B cell (primary cell): ENCODE measurements around the gene PHACTR3.

ENCODE experiments used
- EZH2 ChIP-seq: IDR thresholded peaks from 2 replicates; pipeline ENCODE4 v1.6.1; 2012; ENCODE audit warnings: borderline replicate concordance, low read depth, mild to moderate bottlenecking, moderate library complexity, low read length; ENCODE audit not compliant: insufficient read depth, poor library complexity, severe bottlenecking
- TF ChIP-seq, protein P1 (sequence below): fragments of 200-600 bp; IDR thresholded peaks from one replicate; pipeline ENCODE4 v1.8.0; 2022; ENCODE audit warnings: antibody characterized with exemption, mild to moderate bottlenecking

DNA sequence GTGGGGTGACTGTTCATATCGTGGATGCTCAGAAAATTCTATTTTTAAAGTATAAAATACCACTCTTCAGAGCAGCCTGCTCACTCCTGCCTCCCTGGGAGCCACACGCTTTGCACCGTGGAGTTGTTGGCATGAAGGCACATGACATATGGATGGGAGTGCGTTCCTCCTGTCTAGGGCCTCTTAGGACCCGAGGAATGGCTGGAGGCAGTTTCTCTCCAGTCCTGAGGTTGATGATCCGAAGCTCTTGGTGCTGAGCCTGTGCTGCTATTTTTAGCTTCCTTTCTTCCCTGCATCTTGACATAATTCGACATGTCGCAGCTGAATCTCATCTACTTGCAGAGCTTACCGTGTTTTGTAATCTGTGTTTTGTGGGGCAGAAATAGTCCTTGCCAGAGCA lies 73.9 kb downstream of the PHACTR3 start:
- TF ChIP-seq, protein P1, sequence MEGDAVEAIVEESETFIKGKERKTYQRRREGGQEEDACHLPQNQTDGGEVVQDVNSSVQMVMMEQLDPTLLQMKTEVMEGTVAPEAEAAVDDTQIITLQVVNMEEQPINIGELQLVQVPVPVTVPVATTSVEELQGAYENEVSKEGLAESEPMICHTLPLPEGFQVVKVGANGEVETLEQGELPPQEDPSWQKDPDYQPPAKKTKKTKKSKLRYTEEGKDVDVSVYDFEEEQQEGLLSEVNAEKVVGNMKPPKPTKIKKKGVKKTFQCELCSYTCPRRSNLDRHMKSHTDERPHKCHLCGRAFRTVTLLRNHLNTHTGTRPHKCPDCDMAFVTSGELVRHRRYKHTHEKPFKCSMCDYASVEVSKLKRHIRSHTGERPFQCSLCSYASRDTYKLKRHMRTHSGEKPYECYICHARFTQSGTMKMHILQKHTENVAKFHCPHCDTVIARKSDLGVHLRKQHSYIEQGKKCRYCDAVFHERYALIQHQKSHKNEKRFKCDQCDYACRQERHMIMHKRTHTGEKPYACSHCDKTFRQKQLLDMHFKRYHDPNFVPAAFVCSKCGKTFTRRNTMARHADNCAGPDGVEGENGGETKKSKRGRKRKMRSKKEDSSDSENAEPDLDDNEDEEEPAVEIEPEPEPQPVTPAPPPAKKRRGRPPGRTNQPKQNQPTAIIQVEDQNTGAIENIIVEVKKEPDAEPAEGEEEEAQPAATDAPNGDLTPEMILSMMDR: no peak
- TF ChIP-seq EZH2: no peak
